HCT116 (cell line): ENCODE results near the gene NUP43.

Experiments
- CEBPB ChIP-seq: IDR thresholded peaks from 2 replicates; pipeline ENCODE4 v1.6.1; 2012; ENCODE audit warnings: low read depth
- CTCF ChIP-seq, 3 experiments: fragments of 200-600 bp in 1 of 3; sonication (generic) in 1 of 3; IDR thresholded peaks in 2 of 3; conservative IDR thresholded peaks in 1 of 3; 2 replicates each; pipeline ENCODE4 v1.5.1; 2012 to 2017; ENCODE audit warnings: low read depth in 2 of 3, low read length in 2 of 3, antibody characterized with exemption in 1 of 3, borderline replicate concordance in 1 of 3, control low read depth in 1 of 3, mild to moderate bottlenecking in 1 of 3, mixed read lengths in 1 of 3, mixed run types in 1 of 3, moderate library complexity in 1 of 3; ENCODE audit not compliant: insufficient read depth in 1 of 3
- EZH2 ChIP-seq: fragments of 200-600 bp; sonication (generic); IDR thresholded peaks from 2 replicates; pipeline ENCODE4 v1.6.1; 2017; ENCODE audit warnings: antibody characterized with exemption, mixed run types
- FOSL1 ChIP-seq: IDR thresholded peaks from 2 replicates; pipeline ENCODE4 v1.6.1; 2012; ENCODE audit warnings: low read depth
- JUND ChIP-seq: IDR thresholded peaks from 2 replicates; pipeline ENCODE4 v1.6.1; 2012
- POLR2A ChIP-seq: IDR thresholded peaks from 2 replicates; pipeline ENCODE4 v1.7.0; 2011; ENCODE audit warnings: borderline replicate concordance; ENCODE audit not compliant: insufficient read depth, insufficient read length; ENCODE audit errors: extremely low read depth
- POLR2AphosphoS5 ChIP-seq: IDR thresholded peaks from 2 replicates; pipeline ENCODE4 v1.6.1; 2011; ENCODE audit warnings: mild to moderate bottlenecking, low read depth, low read length, moderate library complexity
- RAD21 ChIP-seq: IDR thresholded peaks from 2 replicates; pipeline ENCODE4 v1.6.1; 2012; ENCODE audit warnings: low read depth, mild to moderate bottlenecking
- REST ChIP-seq: IDR thresholded peaks from 2 replicates; pipeline ENCODE4 v1.6.1; 2012; ENCODE audit warnings: low read depth
- ZBTB33 ChIP-seq: IDR thresholded peaks from 2 replicates; pipeline ENCODE4 v1.6.1; 2011; ENCODE audit warnings: mild to moderate bottlenecking, low read length, moderate library complexity; ENCODE audit not compliant: insufficient replicate concordance; ENCODE audit errors: extremely low read depth

GRCh38 chr6:149696901-149697300 lies 49.4 kb downstream of the NUP43 start:
- TF ChIP-seq CTCF (IDR thresholded peaks at IDR 0.05 in 2 of 3, conservative IDR thresholded peaks at IDR 0.05 in 1 of 3; ENCODE audit: borderline replicate concordance in 1 of 3, insufficient read depth in 1 of 3, low read depth in 2 of 3, low read length in 2 of 3) (no peak), POLR2A (no peak), REST (no peak), EZH2 (no peak), JUND (no peak), FOSL1 (no peak), RAD21 (no peak), CEBPB (no peak), POLR2AphosphoS5 (no peak), ZBTB33 (no peak)
